ENCODE data around the gene CXCL16.
"Not testable (repeated sequence)": the region's sequence is repeated elsewhere in the genome, so short reads cannot be mapped to it uniquely, and the experiment has no call there.

CXCL16 gene

GRCh38 chr17:4720787-4721186 lies 18.9 kb downstream of the CXCL16 start:
- no peak for DNase-seq (ENCODE audit: low read depth)

DNA sequence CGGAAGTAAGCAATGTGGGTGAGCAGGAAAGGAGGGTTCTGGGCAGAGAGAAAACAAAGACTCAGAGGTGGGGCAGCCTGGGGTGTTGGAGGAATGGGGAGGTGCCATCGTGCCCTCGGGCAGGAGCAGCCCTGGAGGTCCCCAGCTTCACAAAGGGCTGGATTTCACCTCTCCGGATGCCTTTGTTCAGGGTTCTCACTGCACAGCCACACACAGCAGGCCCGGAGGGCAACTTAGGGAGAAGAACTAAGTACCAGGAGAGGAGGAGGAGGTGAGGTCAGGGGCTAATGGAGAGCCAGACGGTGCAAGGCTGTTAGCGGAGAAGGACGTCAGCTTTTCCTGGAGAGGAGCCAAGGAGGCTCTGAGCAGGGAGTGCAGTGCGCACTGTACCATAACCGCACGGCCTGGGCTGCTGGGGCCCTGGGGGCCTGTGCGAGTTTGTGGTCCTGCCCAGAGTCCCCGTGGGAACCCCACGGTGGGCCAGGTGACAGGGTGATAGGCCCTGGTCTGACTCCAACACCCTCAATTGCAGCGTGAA lies 20.0 kb downstream of the CXCL16 start:
- DNase-seq (ENCODE audit: low read depth) = no peak

DNA sequence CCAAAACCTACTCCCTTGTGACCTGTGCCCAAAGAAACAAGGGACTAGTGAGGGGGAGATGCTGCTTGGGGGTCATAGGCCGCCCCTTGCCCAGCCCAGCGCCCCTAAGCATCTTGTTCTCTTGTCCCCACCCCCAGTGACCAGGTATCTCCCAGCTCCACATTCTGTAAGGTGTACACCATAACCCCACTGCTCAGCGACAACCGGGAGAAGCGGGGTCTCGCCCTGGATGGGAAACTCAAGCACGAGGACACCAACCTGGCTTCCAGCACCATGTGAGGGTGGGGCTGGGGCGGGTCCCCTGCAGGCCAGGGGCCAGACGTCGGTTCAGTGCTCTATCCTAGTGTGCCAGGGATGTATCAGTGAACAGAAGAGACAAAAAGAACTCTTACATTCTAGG lies 20.6 kb downstream of the CXCL16 start:
- DNase-seq (ENCODE audit: low read depth) = no peak

DNA sequence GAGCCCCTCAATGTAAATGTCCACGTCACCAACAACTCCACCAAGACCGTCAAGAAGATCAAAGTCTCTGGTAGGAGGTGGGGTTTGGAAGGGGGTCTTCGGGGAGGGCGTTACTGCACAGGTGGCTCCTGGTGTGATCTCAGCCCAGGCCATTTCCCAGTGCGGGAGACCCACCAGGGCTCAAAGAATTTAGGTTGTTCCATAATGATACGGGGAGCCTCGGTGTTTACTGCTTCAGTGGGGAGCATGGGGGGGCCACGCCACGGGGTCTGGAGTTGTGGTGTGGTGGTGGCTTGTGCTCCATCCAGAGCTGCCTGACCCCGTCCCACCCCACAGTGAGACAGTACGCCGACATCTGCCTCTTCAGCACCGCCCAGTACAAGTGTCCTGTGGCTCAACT lies 21.5 kb downstream of the CXCL16 start:
- DNase-seq (ENCODE audit: low read depth) = no peak

- no peak for DNase-seq (ENCODE audit: low read depth)
Measured at GRCh38 chr17:4717791-4718190, 21.9 kb downstream of the CXCL16 start.

- no peak for DNase-seq (ENCODE audit: low read depth)
Measured at GRCh38 chr17:4716081-4716480, 23.6 kb downstream of the CXCL16 start.

- no peak for DNase-seq (ENCODE audit: low read depth)
Measured at GRCh38 chr17:4715063-4715744, 24.5 kb downstream of the CXCL16 start.

DNA sequence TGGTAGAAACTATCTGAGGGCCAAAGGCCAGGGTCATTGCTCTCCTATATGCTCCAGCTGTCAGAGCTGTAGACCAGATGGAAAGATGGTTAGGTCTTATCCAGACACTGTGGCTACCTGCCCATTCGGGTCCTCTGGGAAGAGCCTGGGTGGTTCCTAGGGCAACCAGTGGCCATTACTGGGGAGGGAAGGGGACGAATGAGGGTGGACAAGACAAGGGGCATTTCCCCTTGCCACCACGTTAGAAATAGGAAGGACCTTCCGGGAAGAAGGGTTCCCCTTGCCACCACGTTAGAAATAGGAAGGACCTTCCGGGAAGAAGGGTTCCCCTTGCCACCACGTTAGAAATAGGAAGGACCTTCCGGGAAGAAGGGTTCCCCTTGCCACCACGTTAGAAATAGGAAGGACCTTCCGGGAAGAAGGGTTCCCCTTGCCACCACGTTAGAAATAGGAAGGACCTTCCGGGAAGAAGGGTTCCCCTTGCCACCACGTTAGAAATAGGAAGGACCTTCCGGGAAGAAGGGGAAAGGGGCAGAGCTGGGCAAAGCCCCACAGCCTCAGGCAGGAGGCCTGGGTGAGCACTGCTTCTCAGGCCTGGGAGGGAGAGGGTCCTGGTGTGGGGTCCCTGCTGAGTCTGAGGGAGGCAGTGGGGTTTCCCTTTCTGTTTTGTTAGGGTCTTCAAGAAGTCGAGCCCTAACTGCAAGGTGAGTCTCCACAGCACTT lies 25.2 kb downstream of the CXCL16 start:
- DNase-seq (ENCODE audit: low read depth) = not testable (repeated sequence)

DNA sequence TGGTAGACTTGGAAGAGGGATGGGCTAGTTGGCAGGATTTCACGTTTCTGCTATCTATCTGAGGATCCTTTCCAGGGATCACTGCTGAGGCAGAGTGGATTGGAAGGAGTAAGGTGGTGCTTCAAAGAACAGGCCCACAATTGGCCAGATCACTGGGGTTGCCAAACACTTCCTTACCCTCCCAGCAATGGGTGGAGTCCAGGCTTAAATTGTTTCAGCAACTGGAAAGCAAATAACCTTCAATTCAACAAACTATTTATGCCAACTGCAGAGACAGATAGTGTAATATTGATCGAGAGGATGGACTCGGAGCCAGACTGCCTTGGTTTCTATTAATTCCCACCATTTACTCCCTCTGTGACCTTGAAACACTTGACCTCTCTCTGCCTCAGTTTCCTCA lies 27.2 kb downstream of the CXCL16 start:
- no peak for DNase-seq (ENCODE audit: low read depth)

DNA sequence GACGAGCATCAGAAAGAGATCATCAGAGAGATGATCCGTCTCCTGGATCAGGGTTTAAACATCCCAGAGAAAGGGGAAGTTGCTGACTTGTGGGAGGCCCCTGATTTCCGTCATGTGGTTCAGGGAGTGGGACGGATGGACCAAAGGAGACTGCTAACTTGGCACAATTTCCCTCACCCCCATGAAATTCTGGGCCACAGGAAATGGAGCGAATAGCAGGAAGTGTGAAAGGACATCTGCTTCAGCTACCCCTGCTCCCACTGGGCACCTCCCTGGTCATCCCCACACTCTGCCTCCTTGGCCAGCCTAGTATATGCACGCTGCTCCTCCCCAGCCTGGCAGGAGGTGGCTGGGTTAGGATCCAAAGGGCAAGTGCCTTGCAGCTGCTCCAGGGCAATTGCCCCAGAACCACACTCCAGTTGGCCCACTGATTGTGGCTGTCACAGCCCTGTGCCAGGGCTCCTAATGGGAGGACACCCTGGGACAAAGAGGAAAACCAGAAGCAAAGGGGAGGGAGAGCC lies 28.0 kb downstream of the CXCL16 start:
- DNase-seq (ENCODE audit: low read depth) = no peak

DNA sequence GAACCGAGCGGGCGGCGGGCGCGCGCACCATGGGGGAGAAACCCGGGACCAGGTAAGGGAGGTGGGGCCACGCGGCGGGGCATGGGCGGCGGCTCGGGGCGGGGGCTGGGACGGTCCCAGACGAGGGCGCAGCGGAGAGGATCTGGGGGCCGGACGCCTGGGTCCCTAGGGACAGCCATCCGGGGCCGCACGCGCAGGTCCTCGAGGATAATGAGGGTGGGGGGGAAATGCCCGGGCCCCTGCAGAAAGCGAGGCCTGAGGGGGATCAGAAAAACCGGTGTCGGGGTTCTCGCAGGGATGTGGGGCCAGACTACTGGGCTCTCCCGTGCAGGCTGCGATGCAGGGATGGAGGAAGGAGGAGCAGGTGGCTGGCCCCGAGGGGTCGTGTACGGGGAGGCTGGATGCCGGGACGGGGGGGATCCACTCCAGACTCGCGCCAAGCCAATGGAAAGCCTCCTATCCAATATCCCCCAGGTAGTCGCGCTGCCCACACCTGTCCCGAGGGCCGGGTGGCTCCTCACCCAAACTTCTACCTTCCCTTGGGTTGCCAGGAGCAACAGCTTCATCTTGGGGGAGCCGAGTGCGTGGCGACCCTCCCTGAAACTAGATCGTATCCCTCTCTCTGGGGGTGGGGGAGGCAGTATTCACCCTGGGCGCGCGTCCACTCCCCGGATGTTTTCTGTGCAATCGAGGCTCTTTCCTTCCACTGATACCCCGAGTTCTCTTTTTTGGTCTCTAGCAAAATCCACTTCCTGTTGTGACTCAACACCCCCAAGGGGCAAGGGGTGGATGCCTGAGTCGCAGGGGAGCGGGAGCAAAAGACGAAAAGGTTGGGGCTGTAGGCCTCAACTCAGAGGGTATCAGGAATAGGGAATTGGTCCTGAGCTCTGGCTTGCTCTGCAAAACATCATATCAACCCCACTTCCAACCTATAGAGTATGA lies 28.8 kb downstream of the CXCL16 start:
- DNase-seq (ENCODE audit: low read depth) = no peak

- DNase-seq (ENCODE audit: low read depth) = peak; percentile 93
Measured at GRCh38 chr17:4709794-4710692, 29.7 kb downstream of the CXCL16 start, which contains the start of gene ARRB2. TSS of gene ARRB2 (plus strand) at chr17:4710632. CDS start at chr17:4710722, 90 bp downstream.

GRCh38 chr17:4708436-4708835 lies 31.3 kb downstream of the CXCL16 start:
- no peak for DNase-seq (ENCODE audit: low read depth)

DNA sequence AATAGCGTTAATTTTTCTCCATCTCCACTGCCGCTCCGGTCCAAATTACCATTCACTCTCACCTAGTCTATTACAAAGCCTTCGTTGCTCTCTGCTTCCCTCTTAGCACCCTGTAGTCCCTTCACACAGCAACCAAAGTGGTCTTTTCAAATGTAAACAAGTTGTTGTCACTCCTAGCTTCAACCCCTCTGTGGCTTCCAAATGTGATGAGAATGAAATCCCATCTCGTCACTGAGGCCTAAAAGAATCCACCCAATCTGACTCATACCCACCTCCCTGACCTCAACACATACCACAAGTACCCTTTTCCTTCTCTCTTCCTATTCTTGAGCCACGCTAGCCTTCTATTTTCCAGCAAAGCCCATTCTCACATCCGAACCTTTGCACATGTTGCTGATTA lies 33.6 kb downstream of the CXCL16 start:
- DNase-seq (ENCODE audit: low read depth) = no peak

DNA sequence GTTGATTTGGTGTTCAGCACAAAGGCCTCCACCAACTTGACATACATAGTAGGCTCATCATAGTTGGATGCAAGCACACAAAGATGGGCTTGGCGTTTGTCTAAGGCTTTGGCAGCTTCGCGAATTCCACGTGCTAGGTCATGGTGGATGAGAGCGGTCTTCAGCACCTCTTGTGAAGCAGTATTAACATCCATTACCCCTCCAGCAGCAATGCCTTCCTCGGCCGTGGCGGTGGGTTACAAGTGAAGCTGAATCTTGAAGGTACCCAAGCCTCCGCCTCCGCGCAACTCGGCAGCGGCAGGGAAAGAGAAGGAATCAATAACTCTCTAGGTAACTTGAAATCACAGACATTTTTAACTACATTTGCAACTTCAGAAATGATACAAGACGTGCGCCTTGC lies 34.7 kb downstream of the CXCL16 start:
- DNase-seq (ENCODE audit: low read depth) = no peak

DNA sequence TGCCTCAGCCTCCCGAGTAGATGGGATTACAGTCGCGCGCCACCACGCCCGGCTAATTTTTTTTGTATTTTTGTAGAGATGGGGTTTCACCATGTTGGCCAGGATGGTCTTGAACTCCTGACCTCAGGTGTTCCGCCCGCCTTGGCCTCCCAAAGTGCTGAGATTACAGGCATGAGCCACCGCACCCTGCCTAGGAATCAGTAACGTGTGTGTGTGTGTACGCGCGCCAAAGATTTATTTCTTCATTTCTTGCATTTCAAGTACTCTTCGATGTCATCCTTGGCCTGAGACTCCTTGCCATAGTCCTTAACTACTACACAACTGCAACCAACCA lies 35.2 kb downstream of the CXCL16 start:
- DNase-seq (ENCODE audit: low read depth) = not testable (repeated sequence)

DNA sequence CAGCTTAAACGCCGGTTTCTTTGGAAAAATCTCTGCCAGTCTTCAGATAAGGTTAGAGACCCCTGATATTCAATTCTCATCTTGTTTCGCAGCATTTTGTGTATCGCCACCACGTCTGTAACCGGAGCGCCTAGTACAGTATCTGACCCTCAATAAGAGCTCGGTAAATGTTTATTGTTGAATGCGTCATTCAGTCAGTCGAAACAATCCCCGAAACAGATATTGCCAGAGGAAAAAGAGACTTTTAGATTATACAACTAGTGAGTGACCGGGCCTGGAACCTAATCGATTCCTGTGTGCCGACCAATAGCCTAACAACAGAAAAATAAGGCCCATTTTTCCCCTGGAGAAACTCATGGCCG lies 36.4 kb downstream of the CXCL16 start:
- no peak for DNase-seq (ENCODE audit: low read depth)

DNA sequence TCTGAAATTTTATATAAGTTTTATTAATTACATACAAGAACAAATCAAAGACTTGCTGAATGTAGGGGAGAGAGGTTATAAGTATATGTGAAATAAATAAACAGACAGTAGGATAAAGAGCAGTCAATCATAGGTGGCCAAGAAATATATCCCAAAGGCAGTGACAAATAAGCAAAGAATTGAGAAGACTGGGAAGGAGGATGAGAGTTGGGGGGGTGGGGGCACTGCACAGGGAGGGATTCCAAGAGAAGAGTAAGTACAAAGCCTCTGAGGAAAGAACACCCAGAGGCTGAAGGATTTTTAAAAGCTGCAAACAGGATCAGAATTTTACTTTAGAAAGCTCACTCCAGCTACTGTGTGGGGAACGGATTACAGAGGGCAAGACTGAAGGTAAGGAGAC lies 38.6 kb downstream of the CXCL16 start:
- DNase-seq (ENCODE audit: low read depth) = no peak

DNA sequence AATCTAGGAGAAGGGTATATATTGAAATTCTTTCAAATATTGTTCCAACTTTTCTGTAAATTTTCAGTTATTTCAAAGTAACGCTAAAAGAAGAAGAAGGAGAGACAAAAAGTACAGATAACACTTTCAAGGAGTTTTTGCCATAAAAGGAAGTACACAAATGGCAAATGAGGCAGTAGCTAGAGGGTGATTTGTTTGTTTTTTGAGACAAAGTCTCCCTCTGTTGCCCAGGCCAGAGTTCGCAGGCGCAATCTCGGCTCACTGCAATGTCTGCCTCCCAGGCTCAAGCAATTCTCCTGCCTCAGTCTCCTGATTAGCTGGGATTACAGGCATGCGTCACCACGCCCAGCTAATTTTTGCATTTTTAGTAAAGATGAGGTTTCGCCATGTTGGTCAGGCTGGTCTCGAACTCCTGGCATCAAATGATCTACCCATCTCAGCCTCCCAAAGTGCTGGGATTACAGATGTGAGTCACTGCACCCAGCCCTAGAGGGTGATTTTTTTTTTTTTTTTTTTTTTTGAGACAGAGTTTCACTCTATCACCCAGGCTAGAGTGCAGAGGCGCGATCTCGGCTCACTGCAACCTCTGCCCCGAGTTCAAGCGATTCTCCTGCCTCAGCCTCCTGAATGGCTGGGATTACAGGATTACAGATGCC lies 40.2 kb downstream of the CXCL16 start:
- DNase-seq (ENCODE audit: low read depth) = not testable (repeated sequence)

DNA sequence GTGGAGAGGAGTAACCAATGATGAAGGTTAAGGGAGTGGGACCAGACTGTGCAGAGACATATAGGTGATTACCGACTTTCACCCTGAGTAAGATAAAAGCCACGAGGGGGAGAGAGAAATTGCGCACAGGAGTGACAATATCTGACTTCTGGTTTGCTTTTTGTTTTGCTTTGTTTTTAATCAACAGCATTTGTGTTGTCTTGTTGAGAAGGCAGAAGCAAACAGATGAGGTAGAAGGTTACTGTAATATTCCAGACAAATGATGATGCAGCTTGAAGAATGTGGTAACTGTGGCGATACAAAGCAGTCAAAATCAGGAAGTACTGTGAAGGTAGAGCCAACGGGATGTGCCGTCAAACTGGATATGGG lies 43.3 kb downstream of the CXCL16 start:
- no peak for DNase-seq (ENCODE audit: low read depth)

GRCh38 chr17:4693416-4693815 lies 46.3 kb downstream of the CXCL16 start:
- no peak for DNase-seq (ENCODE audit: low read depth)
